H1 (cell line): ENCODE results near the gene CYB5R3. TPM values are rescaled to one million over a fixed set of nuclear protein-coding genes. Genes with fewer than 3 reads are reported as not detected.

Source experiments
- CTCF ChIA-PET: fragments of 300-600 bp; sonication (Branson Sonifier 250); formaldehyde crosslinking; loops from one replicate; lab custom pipeline; 2021; ENCODE audit not compliant: partially characterized antibody; lab: Charles Lee
- POLR2A ChIA-PET: fragments of 300-600 bp; sonication (Branson Sonifier 250); formaldehyde crosslinking; loops from one replicate; lab custom pipeline; 2021; ENCODE audit warnings: inconsistent platforms; ENCODE audit not compliant: partially characterized antibody; lab: Charles Lee
- DNase-seq, 2 experiments: peaks; one replicate each; pipeline versions ENCODE4 v3.0.0 to v3.0.0-alpha.2; 2010 to 2022; ENCODE audit warnings: low spot score in 2 of 2, low read depth in 1 of 2, mixed read lengths in 1 of 2
- FAIRE-seq: peaks from 2 replicates; lab custom pipeline; 2011; peaks lifted over from hg19 to GRCh38; lab: Jason Lieb, UNC
- H2AFZ ChIP-seq: 2 replicates; pipeline ENCODE4 v1.8.1; 2012; ENCODE audit warnings: low read length, inconsistent platforms
- H2AK5ac ChIP-seq: 2 replicates; pipeline ENCODE4 v1.6.1; 2013; ENCODE audit warnings: low read depth, low read length
- H2BK120ac ChIP-seq: replicated peaks from 2 replicates; pipeline ENCODE3; 2013; ENCODE audit warnings: low read depth, low read length, inconsistent platforms
- H2BK12ac ChIP-seq: 2 replicates; pipeline ENCODE4 v1.6.1; 2013; ENCODE audit warnings: low read depth, low read length
- H2BK15ac ChIP-seq: 2 replicates; pipeline ENCODE4 v1.6.1; 2013; ENCODE audit warnings: low read length
- H2BK20ac ChIP-seq: 2 replicates; pipeline ENCODE4 v1.6.1; 2013; ENCODE audit warnings: low read length
- H2BK5ac ChIP-seq: 2 replicates; pipeline ENCODE4 v1.6.1; 2013; ENCODE audit warnings: low read depth, low read length
- H3K14ac ChIP-seq: 2 replicates; pipeline ENCODE4 v1.6.1; 2013; ENCODE audit warnings: inconsistent platforms; ENCODE audit not compliant: insufficient read length
- H3K18ac ChIP-seq: 2 replicates; pipeline ENCODE4 v1.6.1; 2013; ENCODE audit warnings: low read length; ENCODE audit errors: extremely low read depth
- H3K23ac ChIP-seq: 2 replicates; pipeline ENCODE4 v1.6.1; 2013; ENCODE audit warnings: inconsistent platforms; ENCODE audit not compliant: insufficient read length
- H3K23me2 ChIP-seq: 2 replicates; pipeline ENCODE4 v1.6.1; 2013; ENCODE audit warnings: low read depth, low read length
- H3K27ac ChIP-seq: 2 replicates; pipeline ENCODE4 v1.6.1; 2011; ENCODE audit warnings: low read depth, low read length, inconsistent platforms
- H3K27me3 ChIP-seq, 4 experiments: replicated peaks in 1 of 4; 1 replicate in 1 of 4; 2 replicates in 3 of 4; pipeline versions ENCODE4 v1.6.1 to v1.8.1; 2011 to 2013; ENCODE audit warnings: low read length in 3 of 4, mild to moderate bottlenecking in 3 of 4, inconsistent platforms in 2 of 4, mixed read lengths in 2 of 4, moderate library complexity in 1 of 4; ENCODE audit not compliant: control insufficient read depth in 3 of 4, insufficient read depth in 3 of 4; ENCODE audit errors: extremely low read depth in 1 of 4
- H3K36me3 ChIP-seq, 4 experiments: 2 replicates each; pipeline versions ENCODE4 v1.6.1 to v1.8.1; 2011 to 2013; ENCODE audit warnings: mild to moderate bottlenecking in 4 of 4, low read length in 3 of 4, moderate library complexity in 2 of 4, control low read depth in 1 of 4, inconsistent platforms in 1 of 4; ENCODE audit not compliant: insufficient read depth in 4 of 4, control insufficient read depth in 2 of 4
- H3K4ac ChIP-seq: replicated peaks from 2 replicates; pipeline ENCODE3; 2013; ENCODE audit warnings: low read length, low read depth, mixed read lengths, inconsistent platforms; ENCODE audit not compliant: insufficient read length
- H3K4me1 ChIP-seq, 4 experiments: replicated peaks in 1 of 4; 1 replicate in 1 of 4; 2 replicates in 3 of 4; pipeline versions ENCODE4 v1.6.1 to v1.8.1; 2011 to 2013; ENCODE audit warnings: low read length in 3 of 4, inconsistent platforms in 2 of 4, mixed read lengths in 1 of 4; ENCODE audit not compliant: insufficient read depth in 4 of 4, control insufficient read depth in 3 of 4
- H3K4me2 ChIP-seq, 2 experiments: 2 replicates each; pipeline versions ENCODE4 v1.6.1 to v1.8.1; 2011 to 2013; ENCODE audit warnings: low read depth in 2 of 2, low read length in 2 of 2, control low read depth in 1 of 2, inconsistent platforms in 1 of 2, mild to moderate bottlenecking in 1 of 2; ENCODE audit not compliant: insufficient read depth in 1 of 2
- H3K4me3 ChIP-seq, 4 experiments: fragments of 200-600, 300-600 bp in 1 of 4; sonication (generic), shearing (Covaris generic), sonication (Bioruptor Twin) in 1 of 4; 2 replicates each; pipeline versions ENCODE4 v1.5.1 to v1.8.1; 2011 to 2016; ENCODE audit warnings: low read length in 4 of 4, low read depth in 3 of 4, control low read depth in 2 of 4, inconsistent platforms in 2 of 4, mild to moderate bottlenecking in 2 of 4, mixed read lengths in 1 of 4, moderate library complexity in 1 of 4; ENCODE audit not compliant: insufficient read depth in 2 of 4; ENCODE audit errors: extremely low read depth in 1 of 4
- H3K56ac ChIP-seq: replicated peaks from 2 replicates; pipeline ENCODE3; 2013; ENCODE audit warnings: low read depth, mild to moderate bottlenecking, mixed read lengths, low read length, inconsistent platforms; ENCODE audit not compliant: insufficient read length
- H3K79me1 ChIP-seq: 2 replicates; pipeline ENCODE4 v1.6.1; 2013; ENCODE audit warnings: low read depth, low read length, control low read depth
- H3K79me2 ChIP-seq, 2 experiments: 2 replicates each; pipeline versions ENCODE4 v1.6.1 to v1.8.1; 2012 to 2013; ENCODE audit warnings: low read length in 2 of 2, mild to moderate bottlenecking in 2 of 2, inconsistent platforms in 1 of 2; ENCODE audit not compliant: insufficient read depth in 2 of 2, control insufficient read depth in 1 of 2
- H3K9ac ChIP-seq, 4 experiments: replicated peaks in 1 of 4; 1 replicate in 1 of 4; 2 replicates in 3 of 4; pipeline versions ENCODE4 v1.6.1 to v1.8.1; 2011 to 2013; ENCODE audit warnings: low read depth in 3 of 4, low read length in 3 of 4, control low read depth in 2 of 4, mild to moderate bottlenecking in 2 of 4, moderate library complexity in 2 of 4, inconsistent platforms in 1 of 4; ENCODE audit errors: extremely low read depth in 1 of 4
- H3K9me3 ChIP-seq, 2 experiments: 2 replicates each; pipeline versions ENCODE4 v1.6.1 to v1.8.1; 2012 to 2013; ENCODE audit warnings: mild to moderate bottlenecking in 2 of 2, moderate library complexity in 2 of 2, control low read depth in 1 of 2, inconsistent platforms in 1 of 2, low read depth in 1 of 2, low read length in 1 of 2, mixed read lengths in 1 of 2; ENCODE audit not compliant: insufficient read depth in 2 of 2
- H4K20me1 ChIP-seq, 2 experiments: replicated peaks in 1 of 2; 2 replicates each; pipeline versions ENCODE3 to v1.8.1; 2011 to 2013; ENCODE audit warnings: inconsistent platforms in 2 of 2, low read length in 2 of 2, mild to moderate bottlenecking in 1 of 2; ENCODE audit not compliant: insufficient read depth in 2 of 2, control insufficient read depth in 1 of 2
- H4K5ac ChIP-seq: 2 replicates; pipeline ENCODE4 v1.6.1; 2013; ENCODE audit warnings: low read length, low read depth, mixed read lengths, inconsistent platforms; ENCODE audit not compliant: insufficient read length
- H4K8ac ChIP-seq: 2 replicates; pipeline ENCODE4 v1.8.0; 2013; ENCODE audit warnings: mild to moderate bottlenecking, moderate library complexity, low read length, inconsistent platforms; ENCODE audit not compliant: insufficient read depth; ENCODE audit errors: extremely low read depth
- H4K91ac ChIP-seq: replicated peaks from 2 replicates; pipeline ENCODE3; 2013; ENCODE audit warnings: low read length, mixed read lengths, inconsistent platforms; ENCODE audit not compliant: insufficient read length
- BCL11A ChIP-seq, 2 experiments: IDR thresholded peaks; one replicate each; pipeline ENCODE4 v1.6.1; 2011; ENCODE audit warnings: low read depth in 2 of 2, low read length in 2 of 2, mild to moderate bottlenecking in 2 of 2
- CBX8 ChIP-seq: fragments of 300-800, 300-1000 bp; sonication (generic); IDR thresholded peaks from 2 replicates; pipeline ENCODE4 v1.7.1; 2016; ENCODE audit warnings: low read depth, low read length, borderline replicate concordance
- CTCF ChIP-seq, 3 experiments: IDR thresholded peaks; 1 replicate in 2 of 3; 2 replicates in 1 of 3; pipeline versions ENCODE4 v1.5.1 to v1.6.1; 2011; ENCODE audit warnings: low read length in 3 of 3, mild to moderate bottlenecking in 3 of 3, inconsistent platforms in 2 of 3, low read depth in 1 of 3, moderate library complexity in 1 of 3; ENCODE audit not compliant: insufficient read depth in 1 of 3; ENCODE audit errors: control extremely low read depth in 1 of 3
- EGR1 ChIP-seq: IDR thresholded peaks from 2 replicates; pipeline ENCODE4 v1.6.1; 2011; ENCODE audit warnings: low read depth, low read length, borderline replicate concordance
- JUND ChIP-seq: IDR thresholded peaks from 2 replicates; pipeline ENCODE4 v1.6.1; 2011; ENCODE audit warnings: mild to moderate bottlenecking, improper control_type of control experiment, low read length
- KDM5A ChIP-seq: fragments of 200-600 bp; IDR thresholded peaks from 2 replicates; pipeline ENCODE4 v1.7.1; 2012; ENCODE audit warnings: mild to moderate bottlenecking, low read length, inconsistent platforms, mixed read lengths
- RFX5 ChIP-seq: IDR thresholded peaks from 2 replicates; pipeline ENCODE4 v1.6.1; 2011; ENCODE audit warnings: low read depth, low read length, improper control_type of control experiment, borderline replicate concordance
- RXRA ChIP-seq: IDR thresholded peaks from 2 replicates; pipeline ENCODE4 v1.6.1; 2011; ENCODE audit warnings: low read depth, mild to moderate bottlenecking, low read length, moderate library complexity; ENCODE audit not compliant: insufficient read depth
- SRF ChIP-seq: IDR thresholded peaks from 2 replicates; pipeline ENCODE4 v1.6.1; 2011; ENCODE audit warnings: mild to moderate bottlenecking, low read depth, low read length, moderate library complexity
- TEAD4 ChIP-seq: IDR thresholded peaks from 2 replicates; pipeline ENCODE4 v1.6.1; 2012; ENCODE audit warnings: low read depth, low read length, inconsistent platforms, mixed read lengths
- USF2 ChIP-seq: IDR thresholded peaks from 2 replicates; pipeline ENCODE4 v1.6.1; 2011; ENCODE audit warnings: low read length, improper control_type of control experiment
- WGBS, 2 experiments: shearing (Covaris generic) in 1 of 2; methylation state at CpG; one replicate each; pipeline versions ENCODE4 v1.1.6 to v1.1.7; 2013 to 2015; ENCODE audit warnings: low lambda C conversion rate in 2 of 2, mixed read lengths in 2 of 2, inconsistent platforms in 1 of 2, low coverage in 1 of 2, missing lambda C conversion rate in 1 of 2; ENCODE audit not compliant: insufficient replicate concordance in 2 of 2, insufficient coverage in 1 of 2, insufficient read length in 1 of 2; ENCODE audit errors: extremely low coverage in 1 of 2, missing lambda C conversion rate in 1 of 2; 5-methylcytosine and 5-hydroxymethylcytosine counted together
- polyA plus RNA-seq, 7 experiments: library from polyadenylated mRNA; depleted of rRNA in 3 of 7; stranded (reverse) in 5 of 7; unstranded in 2 of 7; fragments of >200 nt in 5 of 7; fragments of 200-250 nt in 2 of 7; gene quantifications; 1 replicate in 5 of 7; 2 replicates in 1 of 7; 4 replicates in 1 of 7; pipeline versions ENCODE4 v1.2.1 to v1.2.3, GENCODE V29; 2011 to 2013; ENCODE audit warnings: missing spikeins in 2 of 7, mixed read lengths in 2 of 7
- total RNA-seq: library from RNA; stranded (reverse); fragmentation: NEBNext Ultra II Directional; extraction: Animal tissue kit (Norgen Biotek cat#: 25700); gene quantifications from 2 replicates; pipeline ENCODE4 v1.2.1, GENCODE V29; 2021

Gene CYB5R3
- total and polyA plus RNA-seq, 2 of the 8 experiments (the other 6 are each of a cell fraction or from before 2014, with no cell fraction given), result 75.3 to 113 TPM

DNA sequence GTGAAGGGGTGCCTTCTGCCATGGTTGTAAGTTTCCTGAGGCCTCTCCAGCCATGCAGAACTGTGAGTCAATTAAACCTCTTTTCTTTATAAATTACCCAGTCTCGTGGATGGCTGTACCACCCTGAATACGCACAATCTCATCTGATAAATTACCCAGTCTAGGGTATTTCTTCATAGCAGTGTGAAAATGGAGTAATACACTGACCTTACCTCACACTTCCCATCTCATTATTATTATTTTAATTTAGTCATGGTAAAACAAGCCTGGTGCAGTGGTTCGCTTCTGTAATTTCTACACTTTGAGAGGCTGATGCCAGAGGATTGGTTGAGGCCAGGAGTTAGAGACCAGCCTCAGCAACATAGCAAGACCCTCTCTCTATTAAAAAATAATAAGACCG is 30.5 kb upstream of the CYB5R3 start:
- Histone ChIP-seq H3K9ac (no peak overlapping the region), H3K4me1 (no peaks in the 10 kb centered on the region), H3K9me3 (peaks cover 0 to 3% of the 10 kb centered on the region in 2 experiments; a peak in 2 of 4 replicates), H3K79me2 (no peaks in the 10 kb centered on the region), H2AFZ (no peak overlapping the region), H2BK5ac (no peak overlapping the region), H3K23ac (no peak overlapping the region), H4K5ac (no peak overlapping the region), H3K27ac (no peak overlapping the region), H3K14ac (no peak overlapping the region), H3K79me1 (no peaks in the 10 kb centered on the region), H4K8ac (no peak overlapping the region), H2BK120ac (no peak overlapping the region), H3K4ac (no peak overlapping the region), H3K56ac (no peak overlapping the region), H3K36me3 (no peaks in the 10 kb centered on the region), H3K18ac (no peak overlapping the region), H2BK20ac (no peak overlapping the region), H2BK15ac (no peak overlapping the region), H3K4me3 (no peak overlapping the region), H2AK5ac (no peak overlapping the region), H4K91ac (no peak overlapping the region), H2BK12ac (no peak overlapping the region), H3K27me3 (no peaks in the 10 kb centered on the region), H3K4me2 (no peak overlapping the region), H3K23me2 (no peaks in the 10 kb centered on the region), H4K20me1 (no peaks in the 10 kb centered on the region)
- POLR2A ChIA-PET, result no interaction called here
- FAIRE-seq, result no peak
- WGBS, 2 experiments, result 81% methylated on average over 4 of the region's 4 CpGs; no CpG with 5 or more reads in 1 of the 2 experiments
- DNase-seq, result no peak
- CTCF ChIA-PET, result no interaction called here
- TF ChIP-seq RFX5, result no peak
- no peak for TF ChIP-seq CBX8
- TF ChIP-seq RXRA, result no peak
- no peak for TF ChIP-seq BCL11A (IDR thresholded peaks at IDR 0.05; ENCODE audit: low read depth in 2 of 2, low read length in 2 of 2)
- TF ChIP-seq USF2, result no peak
- TF ChIP-seq CTCF (IDR thresholded peaks at IDR 0.05; ENCODE audit: control extremely low read depth in 1 of 3, insufficient read depth in 1 of 3, low read depth in 1 of 3, low read length in 3 of 3), result no peak
- no peak for TF ChIP-seq EGR1
- TF ChIP-seq KDM5A, result no peak
- TF ChIP-seq SRF, result no peak
- TF ChIP-seq TEAD4, result no peak
- no peak for TF ChIP-seq JUND
